ENCODE results near the gene PADI2. TPM values are rescaled to one million over a fixed set of nuclear protein-coding genes. Genes with fewer than 3 reads are reported as not detected.

PADI2 gene
- total RNA-seq, 1 experiment from 2014 or later, result 3.0 TPM

DNA sequence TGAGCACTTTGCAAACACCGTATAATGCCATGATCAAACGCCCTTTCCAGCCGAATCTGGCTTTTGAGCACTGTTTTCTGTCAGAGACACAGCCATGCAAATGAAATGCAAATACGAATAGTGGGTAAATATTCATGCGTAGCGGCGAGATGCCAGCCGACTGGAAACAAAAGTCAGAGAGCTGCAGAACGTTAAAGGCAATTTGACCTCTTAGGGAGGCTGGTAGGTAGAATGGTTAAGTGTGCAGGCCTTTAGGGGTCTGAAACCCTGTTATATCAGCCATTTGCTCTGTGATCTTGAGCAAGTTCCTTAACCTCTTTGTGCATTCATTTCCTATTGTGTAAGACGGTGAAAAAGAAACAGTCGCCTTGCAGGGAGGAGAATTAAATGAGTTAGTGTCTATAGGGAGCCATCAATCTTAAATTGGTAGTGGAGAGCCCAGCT lies 58.9 kb downstream of the PADI2 start:
- Histone ChIP-seq H2AFZ (ENCODE audit: low read length) (no peak overlapping the region), H3K79me1 (ENCODE audit: insufficient read depth, low read depth, low read length, poor library complexity, severe bottlenecking) (no peaks in the 10 kb centered on the region), H3K14ac (ENCODE audit: insufficient read depth, low read length) (no peak overlapping the region), H3K27me3 (ENCODE audit: insufficient read depth, low read length) (no peaks in the 10 kb centered on the region), H2BK120ac (ENCODE audit: low read depth, low read length, poor library complexity, severe bottlenecking) (no peak overlapping the region), H3K23me2 (ENCODE audit: insufficient read length, low read depth, low read length, poor library complexity, severe bottlenecking) (no peaks in the 10 kb centered on the region), H4K91ac (ENCODE audit: insufficient read length, low read depth, low read length) (no peak overlapping the region), H3K27ac (ENCODE audit: insufficient read length, low read depth, low read length) (no peak overlapping the region), H2BK20ac (ENCODE audit: low read depth, low read length, poor library complexity, severe bottlenecking) (no peak overlapping the region), H3K23ac (ENCODE audit: insufficient read length, low read depth, low read length) (no peak overlapping the region), H3K9me3 (ENCODE audit: control insufficient read depth, low read depth, low read length) (no peaks in the 10 kb centered on the region), H2AK5ac (ENCODE audit: insufficient read length, low read length) (no peak overlapping the region), H4K8ac (replicated peaks; ENCODE audit: insufficient read length, low read depth, low read length) (no peak overlapping the region), H3K4me1 (ENCODE audit: insufficient read depth, low read length) (no peaks in the 10 kb centered on the region; the same call in 1 of the 2 replicates), H3K4me2 (ENCODE audit: insufficient read depth, insufficient read length, low read length) (no peak overlapping the region), H3K18ac (ENCODE audit: insufficient read length, low read depth, low read length) (no peak overlapping the region), H4K20me1 (ENCODE audit: control insufficient read depth, insufficient read depth, insufficient read length) (no peaks in the 10 kb centered on the region), H2BK15ac (ENCODE audit: low read depth, low read length) (no peak overlapping the region), H2BK5ac (ENCODE audit: insufficient read length, low read length) (no peak overlapping the region), H3K9ac (ENCODE audit: extremely low read depth, insufficient read length, low read length) (no peak overlapping the region), H4K5ac (ENCODE audit: insufficient read length, low read depth, low read length) (no peak overlapping the region), H3K4ac (ENCODE audit: low read depth, low read length) (no peak overlapping the region), H3T11ph (ENCODE audit: low read length) (no peak overlapping the region), H2BK12ac (ENCODE audit: insufficient read length, low read depth, low read length) (no peak overlapping the region), H3K56ac (ENCODE audit: insufficient read length, low read depth, low read length) (no peak overlapping the region), H3K79me2 (ENCODE audit: insufficient read depth, low read length) (no peaks in the 10 kb centered on the region)
- Mint-ChIP-seq H3K27ac (no peak overlapping the region), H3K4me3 (no peak overlapping the region; a peak in 1 of 5 replicates), H3K27me3 (ENCODE audit: low read depth) (peaks cover 15% of the 10 kb centered on the region), H3K36me3 (ENCODE audit: insufficient read depth in 1 of 3, low read depth in 3 of 3) (no peaks in the 10 kb centered on the region), H3K9me3 (peaks cover 2 to 3% of the 10 kb centered on the region in 2 experiments; a peak in 1 of 5 replicates), H3K4me1 (peaks cover 17 to 36% of the 10 kb centered on the region in 2 experiments)
- no peak for DNase-seq
- TF ChIP-seq, protein P1, sequence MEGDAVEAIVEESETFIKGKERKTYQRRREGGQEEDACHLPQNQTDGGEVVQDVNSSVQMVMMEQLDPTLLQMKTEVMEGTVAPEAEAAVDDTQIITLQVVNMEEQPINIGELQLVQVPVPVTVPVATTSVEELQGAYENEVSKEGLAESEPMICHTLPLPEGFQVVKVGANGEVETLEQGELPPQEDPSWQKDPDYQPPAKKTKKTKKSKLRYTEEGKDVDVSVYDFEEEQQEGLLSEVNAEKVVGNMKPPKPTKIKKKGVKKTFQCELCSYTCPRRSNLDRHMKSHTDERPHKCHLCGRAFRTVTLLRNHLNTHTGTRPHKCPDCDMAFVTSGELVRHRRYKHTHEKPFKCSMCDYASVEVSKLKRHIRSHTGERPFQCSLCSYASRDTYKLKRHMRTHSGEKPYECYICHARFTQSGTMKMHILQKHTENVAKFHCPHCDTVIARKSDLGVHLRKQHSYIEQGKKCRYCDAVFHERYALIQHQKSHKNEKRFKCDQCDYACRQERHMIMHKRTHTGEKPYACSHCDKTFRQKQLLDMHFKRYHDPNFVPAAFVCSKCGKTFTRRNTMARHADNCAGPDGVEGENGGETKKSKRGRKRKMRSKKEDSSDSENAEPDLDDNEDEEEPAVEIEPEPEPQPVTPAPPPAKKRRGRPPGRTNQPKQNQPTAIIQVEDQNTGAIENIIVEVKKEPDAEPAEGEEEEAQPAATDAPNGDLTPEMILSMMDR (conservative IDR thresholded peaks at IDR 0.05), result no peak
- no CpG with 5 or more reads among the region's 11 CpGs for WGBS (ENCODE audit: extremely low coverage, insufficient read length, low lambda C conversion rate)
